Thoracic aorta (tissue), 2 donors: ENCODE results near the gene OR1F1. TPM values are rescaled to one million over a fixed set of nuclear protein-coding genes. Genes with fewer than 3 reads are reported as not detected.
"Not testable (repeated sequence)": the region's sequence is repeated elsewhere in the genome, so short reads cannot be mapped to it uniquely, and the experiment has no call there.

Source experiments
- ATAC-seq: fragments of 150-250 bp; one replicate; pipeline ENCODE4 v1.8.0; 2017; ENCODE audit warnings: low read depth; ENCODE audit not compliant: insufficient number of reproducible peaks, low FRiP score
- DNase-seq: peaks from one replicate; pipeline ENCODE4 v3.0.0-alpha.2; 2020; ENCODE audit warnings: low spot score
- H3K27ac ChIP-seq, 2 donors: fragments of 200-600 bp; sonication (generic); 1 replicate in 1 of 2; 2 replicates in 1 of 2; pipeline ENCODE4 v1.5.1; 2016; ENCODE audit warnings: mild to moderate bottlenecking in 2 of 2, moderate library complexity in 2 of 2
- H3K27me3 ChIP-seq: fragments of 200-600 bp; sonication (generic); replicated peaks from 2 replicates; pipeline ENCODE4 v1.6.0; 2016; ENCODE audit warnings: mild to moderate bottlenecking; ENCODE audit not compliant: insufficient read depth
- H3K36me3 ChIP-seq: fragments of 200-600 bp; sonication (generic); one replicate; pipeline ENCODE4 v1.5.1; 2016
- H3K4me1 ChIP-seq, 2 donors: fragments of 200-600 bp; sonication (generic); 1 replicate in 1 of 2; 2 replicates in 1 of 2; pipeline versions ENCODE4 v1.5.1 to v1.6.0; 2016; ENCODE audit warnings: low read depth in 2 of 2, mild to moderate bottlenecking in 1 of 2; ENCODE audit not compliant: control insufficient read depth in 1 of 2
- H3K4me3 ChIP-seq: fragments of 200-600 bp; sonication (generic); 2 replicates; pipeline ENCODE4 v1.5.1; 2016; ENCODE audit warnings: mild to moderate bottlenecking
- H3K9me3 ChIP-seq: fragments of 200-600 bp; sonication (generic); 2 replicates; pipeline ENCODE4 v1.5.1; 2016
- CTCF ChIP-seq: fragments of 200-600 bp; sonication (generic); IDR thresholded peaks from one replicate; pipeline ENCODE4 v1.5.1; 2019; ENCODE audit warnings: antibody characterized with exemption
- total RNA-seq, 2 donors: library from RNA; depleted of rRNA; stranded (reverse); fragments of >200 nt; gene quantifications; one replicate each; pipeline versions ENCODE4 v1.1.0 to v1.2.3, GENCODE V29; 2016

Gene OR1F1
- total RNA-seq, 2 donors from 2014 or later: not detected

GRCh38 chr16:3198334-3199072 lies 10.5 kb downstream of the OR1F1 start:
- Histone ChIP-seq H3K36me3 (no peaks in the 10 kb centered on the region), H3K4me3 (no peak overlapping the region), H3K27ac (no peak overlapping the region), H3K27me3 (no peaks in the 10 kb centered on the region), H3K9me3 (no peaks in the 10 kb centered on the region), H3K4me1 (no peaks in the 10 kb centered on the region)
- ATAC-seq (no peak), DNase-seq (no peak)
- no peak for TF ChIP-seq CTCF

- Histone ChIP-seq H3K27me3 (no peaks in the 10 kb centered on the region), H3K4me3 (no peak overlapping the region), H3K4me1 (no peaks in the 10 kb centered on the region), H3K9me3 (peaks cover 6% of the 10 kb centered on the region), H3K36me3 (no peaks in the 10 kb centered on the region), H3K27ac (no peak overlapping the region)
- no peak for DNase-seq
- TF ChIP-seq CTCF: no peak
- ATAC-seq: no peak
These were observed 15.0 kb downstream of the OR1F1 start for GRCh38 chr16:3202903-3203539.

GRCh38 chr16:3205939-3206338 lies 17.9 kb downstream of the OR1F1 start:
- H3K9me3 ChIP-seq, H3K36me3 ChIP-seq, ATAC-seq, H3K4me1 ChIP-seq, H3K27me3 ChIP-seq, H3K27ac ChIP-seq, H3K4me3 ChIP-seq, DNase-seq: not testable (repeated sequence)

GRCh38 chr16:3207086-3207953 lies 19.3 kb downstream of the OR1F1 start:
- Histone ChIP-seq H3K4me3 (no peak overlapping the region), H3K4me1 (no peaks in the 10 kb centered on the region), H3K27ac (no peak overlapping the region), H3K36me3 (no peaks in the 10 kb centered on the region), H3K9me3 (peaks cover 6% of the 10 kb centered on the region), H3K27me3 (no peaks in the 10 kb centered on the region)
- DNase-seq (no peak), ATAC-seq (no peak)
- no peak for TF ChIP-seq CTCF

- Histone ChIP-seq H3K36me3 (no peaks in the 10 kb centered on the region), H3K27ac (no peak overlapping the region), H3K9me3 (no peaks in the 10 kb centered on the region), H3K4me3 (no peak overlapping the region), H3K27me3 (no peaks in the 10 kb centered on the region), H3K4me1 (no peaks in the 10 kb centered on the region)
- no peak for TF ChIP-seq CTCF
- ATAC-seq (no peak), DNase-seq (no peak)
These were observed 24.0 kb downstream of the OR1F1 start for GRCh38 chr16:3212006-3212405.
